HPDE6-E6E7 (cell line): Measurements from ENCODE around the gene SH3RF3.
"Not testable (repeated sequence)": the region's sequence is repeated elsewhere in the genome, so short reads cannot be mapped to it uniquely, and the experiment has no call there.

Source experiments
- DNase-seq: peaks from one replicate; pipeline ENCODE4 v3.0.0; 2011; ENCODE audit warnings: missing footprints; ENCODE audit errors: extremely low spot score

SH3RF3 gene

GRCh38 chr2:109217362-109218086, 88.5 kb downstream of the SH3RF3 start:
- no peak for DNase-seq

- no peak for DNase-seq
Measured at GRCh38 chr2:109218087-109218791, 89.2 kb downstream of the SH3RF3 start.

GRCh38 chr2:109218792-109219126, 89.8 kb downstream of the SH3RF3 start:
- no peak for DNase-seq

- DNase-seq: no peak
Measured at GRCh38 chr2:109220860-109221259, 91.9 kb downstream of the SH3RF3 start.

GRCh38 chr2:109221316-109221715, 92.3 kb downstream of the SH3RF3 start:
- DNase-seq: not testable (repeated sequence)

- DNase-seq: no peak
Measured at GRCh38 chr2:109222422-109222821, 93.4 kb downstream of the SH3RF3 start.

GRCh38 chr2:109222825-109223471, 93.9 kb downstream of the SH3RF3 start:
- no peak for DNase-seq

- no peak for DNase-seq
Measured at GRCh38 chr2:109223490-109223889, 94.5 kb downstream of the SH3RF3 start.

GRCh38 chr2:109224341-109224740, 95.3 kb downstream of the SH3RF3 start:
- DNase-seq: not testable (repeated sequence)

- DNase-seq: no peak
Measured at GRCh38 chr2:109225170-109225782, 96.3 kb downstream of the SH3RF3 start.

GRCh38 chr2:109226128-109226527, 97.1 kb downstream of the SH3RF3 start:
- no peak for DNase-seq

GRCh38 chr2:109226622-109227021, 97.6 kb downstream of the SH3RF3 start:
- DNase-seq: no peak

- no peak for DNase-seq
Measured at GRCh38 chr2:109229094-109229675, 100.2 kb downstream of the SH3RF3 start.

- no peak for DNase-seq
Measured at GRCh38 chr2:109230941-109231420, 102.0 kb downstream of the SH3RF3 start.

GRCh38 chr2:109231428-109231827, 102.4 kb downstream of the SH3RF3 start:
- DNase-seq: no peak

- no peak for DNase-seq
Measured at GRCh38 chr2:109231996-109232705, 103.1 kb downstream of the SH3RF3 start.

GRCh38 chr2:109232909-109233308, 103.9 kb downstream of the SH3RF3 start:
- DNase-seq: no peak

GRCh38 chr2:109233643-109234042, 104.6 kb downstream of the SH3RF3 start:
- DNase-seq: no peak

- DNase-seq: no peak
Measured at GRCh38 chr2:109234355-109234754, 105.3 kb downstream of the SH3RF3 start.

- no peak for DNase-seq
Measured at GRCh38 chr2:109236147-109236546, 107.1 kb downstream of the SH3RF3 start.

GRCh38 chr2:109237792-109238191, 108.8 kb downstream of the SH3RF3 start:
- no peak for DNase-seq
